ENCODE data around the gene CES4A. TPM values are rescaled to one million over a fixed set of nuclear protein-coding genes. Genes with fewer than 3 reads are reported as not detected.
A peak's percentile ranks its signal among the peaks of the same experiment; 100 is the strongest.

CES4A gene
- total RNA-seq, 2 donors from 2014 or later: 10.9 to 16.5 TPM

- intact Hi-C loops (cut with DNase I): loop anchor here (5.0 kb wide), 1 partner anchor 77 kb away; no protein-coding TSS in a partner anchor
- Histone ChIP-seq H3K9me3 (no peaks in the 10 kb centered on the region), H3K27me3 (no peaks in the 10 kb centered on the region), H3K4me1 (peaks cover 24% of the 10 kb centered on the region), H3K4me3 (no peak overlapping the region), H3K27ac (no peak overlapping the region), H3K36me3 (replicated peaks in 1 of 2; ENCODE audit: insufficient read depth in 1 of 2, low read depth in 2 of 2) (no peaks in the 10 kb centered on the region)
- peak in 1 of 4 donors; percentile 5 for DNase-seq
- ATAC-seq: no peak
- TF ChIP-seq POLR2A (IDR thresholded peaks at IDR 0.05): no peak
- TF ChIP-seq, protein P1, sequence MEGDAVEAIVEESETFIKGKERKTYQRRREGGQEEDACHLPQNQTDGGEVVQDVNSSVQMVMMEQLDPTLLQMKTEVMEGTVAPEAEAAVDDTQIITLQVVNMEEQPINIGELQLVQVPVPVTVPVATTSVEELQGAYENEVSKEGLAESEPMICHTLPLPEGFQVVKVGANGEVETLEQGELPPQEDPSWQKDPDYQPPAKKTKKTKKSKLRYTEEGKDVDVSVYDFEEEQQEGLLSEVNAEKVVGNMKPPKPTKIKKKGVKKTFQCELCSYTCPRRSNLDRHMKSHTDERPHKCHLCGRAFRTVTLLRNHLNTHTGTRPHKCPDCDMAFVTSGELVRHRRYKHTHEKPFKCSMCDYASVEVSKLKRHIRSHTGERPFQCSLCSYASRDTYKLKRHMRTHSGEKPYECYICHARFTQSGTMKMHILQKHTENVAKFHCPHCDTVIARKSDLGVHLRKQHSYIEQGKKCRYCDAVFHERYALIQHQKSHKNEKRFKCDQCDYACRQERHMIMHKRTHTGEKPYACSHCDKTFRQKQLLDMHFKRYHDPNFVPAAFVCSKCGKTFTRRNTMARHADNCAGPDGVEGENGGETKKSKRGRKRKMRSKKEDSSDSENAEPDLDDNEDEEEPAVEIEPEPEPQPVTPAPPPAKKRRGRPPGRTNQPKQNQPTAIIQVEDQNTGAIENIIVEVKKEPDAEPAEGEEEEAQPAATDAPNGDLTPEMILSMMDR (IDR thresholded peaks at IDR 0.05): no peak
Observed at GRCh38 chr16:67025210-67025550, 36.8 kb downstream of the CES4A start.

DNA sequence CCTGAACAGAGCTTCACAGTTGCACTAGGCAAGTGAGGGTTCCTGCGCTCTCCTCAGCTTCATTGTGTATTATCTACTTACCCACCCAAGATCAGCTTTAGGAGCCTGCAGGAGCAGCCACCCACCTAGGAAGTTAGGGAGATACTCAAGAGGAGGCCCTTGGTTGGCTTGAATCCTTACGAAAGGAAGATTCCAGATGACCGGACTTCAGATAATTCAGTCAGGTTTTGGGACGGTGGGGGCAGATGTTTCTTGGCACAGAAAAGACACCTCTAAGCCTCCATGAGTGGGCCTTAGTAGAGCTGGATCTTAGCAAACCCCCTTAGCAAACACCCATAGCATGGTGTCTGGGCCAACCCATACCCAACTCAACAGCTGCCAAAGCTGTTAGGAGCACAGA, 38.2 kb downstream of the CES4A start:
- no peak for TF ChIP-seq POLR2A (IDR thresholded peaks at IDR 0.05)
- TF ChIP-seq, protein P1 (IDR thresholded peaks at IDR 0.05): no peak
- Histone ChIP-seq H3K27ac (no peak overlapping the region), H3K9me3 (no peaks in the 10 kb centered on the region), H3K4me1 (peaks cover 38% of the 10 kb centered on the region), H3K36me3 (replicated peaks in 1 of 2; ENCODE audit: insufficient read depth in 1 of 2, low read depth in 2 of 2) (no peaks in the 10 kb centered on the region), H3K4me3 (no peak overlapping the region), H3K27me3 (no peaks in the 10 kb centered on the region)
- intact Hi-C loops (cut with DNase I): loop anchor here (5.0 kb wide), 1 partner anchor 76 kb away; no protein-coding TSS in a partner anchor
- ATAC-seq (no peak), DNase-seq (peak in 1 of 4 donors; percentile 5)
- 94 to 99% methylated on average over 4 of the region's 4 CpGs for WGBS, 2 donors

DNA sequence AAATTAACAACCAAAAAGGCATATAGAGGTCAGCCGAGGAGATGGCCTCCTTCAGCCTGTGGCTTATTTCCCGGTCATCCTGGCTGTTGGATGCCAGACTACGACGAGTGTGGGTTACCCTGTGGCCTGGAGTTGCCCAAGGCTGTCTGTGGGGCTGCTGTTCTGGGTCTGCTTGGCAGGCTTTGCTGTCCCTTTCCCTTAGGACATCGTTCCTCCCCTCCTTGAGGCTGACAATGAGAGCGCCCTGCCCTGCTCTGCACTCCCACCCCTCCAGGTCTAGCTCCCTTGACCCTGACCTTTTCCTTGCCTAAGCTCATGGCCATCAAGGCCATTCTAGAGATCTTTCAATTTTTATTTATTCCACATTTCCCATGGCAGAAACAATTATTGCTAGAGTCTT, 38.7 kb downstream of the CES4A start:
- H3K27me3 ChIP-seq: no peaks in the 10 kb centered on the region
- peak in 1 of 4 donors; percentile 10 for DNase-seq
- no peaks in the 10 kb centered on the region for H3K9me3 ChIP-seq
- H3K27ac ChIP-seq: no peak overlapping the region
- intact Hi-C loops (cut with DNase I): loop anchor here (5.0 kb wide), 1 partner anchor 75 kb away; no protein-coding TSS in a partner anchor
- no peaks in the 10 kb centered on the region for H3K36me3 ChIP-seq (replicated peaks in 1 of 2; ENCODE audit: insufficient read depth in 1 of 2, low read depth in 2 of 2)
- 92 to 96% methylated on average over 6 of the region's 6 CpGs for WGBS, 2 donors
- TF ChIP-seq, protein P1 (IDR thresholded peaks at IDR 0.05): no peak
- TF ChIP-seq POLR2A (IDR thresholded peaks at IDR 0.05): no peak
- peaks cover 40% of the 10 kb centered on the region for H3K4me1 ChIP-seq
- no peak for ATAC-seq
- H3K4me3 ChIP-seq: no peak overlapping the region

DNA sequence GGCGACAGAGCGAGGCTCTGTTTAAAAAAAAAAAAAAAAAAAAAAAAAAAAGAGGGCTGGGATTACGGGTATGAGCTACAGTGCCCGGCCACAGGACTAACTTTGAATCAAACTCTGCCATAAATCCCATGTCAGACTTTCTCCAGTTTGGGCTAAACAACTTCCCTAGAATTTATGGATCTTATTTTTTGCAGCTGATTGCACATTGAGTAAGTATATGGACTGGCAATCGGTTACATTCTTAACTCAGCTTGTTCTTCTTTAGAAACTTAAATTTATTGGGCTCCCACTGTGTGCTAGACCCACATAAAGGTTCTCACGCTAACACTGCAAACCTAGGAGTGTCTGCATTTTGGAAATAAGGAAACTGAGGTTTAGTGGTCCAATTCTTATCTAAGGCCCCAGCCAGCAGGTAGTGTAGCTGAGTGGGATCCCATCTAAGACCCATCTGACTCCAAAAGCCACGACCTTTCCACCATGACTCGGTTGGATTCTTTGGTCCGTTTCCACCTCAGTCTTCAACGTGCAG, 39.8 kb downstream of the CES4A start:
- DNase-seq: peak in 1 of 4 donors; percentile 5
- no peaks in the 10 kb centered on the region for H3K27me3 ChIP-seq
- H3K4me3 ChIP-seq: peak overlapping the region; percentile 24 to 26
- ATAC-seq: no peak
- intact Hi-C loops (cut with DNase I): loop anchor here (5.0 kb wide), 1 partner anchor 74 kb away; no protein-coding TSS in a partner anchor
- H3K9me3 ChIP-seq: no peaks in the 10 kb centered on the region
- no peaks in the 10 kb centered on the region for H3K36me3 ChIP-seq (replicated peaks in 1 of 2; ENCODE audit: insufficient read depth in 1 of 2, low read depth in 2 of 2)
- no peak for TF ChIP-seq POLR2A (IDR thresholded peaks at IDR 0.05)
- TF ChIP-seq, protein P1 (IDR thresholded peaks at IDR 0.05): no peak
- H3K4me1 ChIP-seq: peaks cover 29% of the 10 kb centered on the region
- peak overlapping the region; percentile 89 to 98 (median 94) for H3K27ac ChIP-seq
- WGBS, 2 donors: 53 to 67% methylated on average over 6 to 10 of the region's 10 CpGs
